ENCODE results near the gene BCL2L12. TPM values are rescaled to one million over a fixed set of nuclear protein-coding genes. Genes with fewer than 3 reads are reported as not detected.

BCL2L12 gene
- polyA plus RNA-seq, 1 of the 3 experiments (the other 2 are of a cell fraction) = 27.9 TPM

DNA sequence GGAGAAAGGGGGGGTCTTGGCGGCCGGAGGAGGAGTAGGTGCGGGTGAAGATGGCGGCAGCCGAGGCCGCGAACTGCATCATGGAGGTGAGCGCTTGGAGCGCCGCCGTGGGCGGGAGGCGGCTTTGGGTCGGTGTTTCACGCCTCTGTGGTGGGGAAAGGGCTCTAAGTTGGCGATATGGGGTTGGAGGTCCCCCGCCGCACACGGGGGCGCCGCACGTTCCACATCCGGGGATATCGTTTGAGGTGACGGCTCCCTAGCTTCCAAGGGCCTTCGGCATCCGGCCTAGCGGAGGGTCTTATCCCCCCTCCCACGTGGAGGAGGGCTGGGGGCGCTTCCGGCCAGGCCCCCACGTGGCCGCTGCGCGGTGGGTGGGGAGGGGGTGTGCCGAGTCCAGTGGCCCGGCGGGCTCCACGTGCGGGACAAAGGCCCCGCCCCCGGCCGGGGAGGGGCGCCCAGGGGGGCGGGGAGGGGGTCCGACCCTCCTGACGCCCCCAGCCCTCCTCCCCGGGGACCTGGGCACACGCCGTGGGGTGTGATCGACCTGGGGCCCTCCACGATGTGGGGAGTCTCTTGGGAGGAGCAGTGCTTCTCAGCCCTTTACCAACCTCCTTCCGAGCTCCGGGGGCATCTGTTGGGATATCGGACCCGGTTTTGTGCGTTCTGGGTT lies 11.6 kb downstream of the BCL2L12 start, which contains the start of gene PRMT1 (continued):
- TF ChIP-seq FOXJ3 (CRISPR knock-in tag; IDR thresholded peaks at IDR 0.05) (no peak), SIN3A (IDR thresholded peaks at IDR 0.05; ENCODE audit: borderline replicate concordance, low read depth, low read length) (no peak; the same call in 1 of the 2 replicates), YY1 (IDR thresholded peaks at IDR 0.05; ENCODE audit: low read depth) (peak; percentile 92), JUND (IDR thresholded peaks at IDR 0.05) (no peak), REST (IDR thresholded peaks at IDR 0.05; ENCODE audit: low read depth, low read length) (0 out of 2 replicates have a peak, but pooled peaks have one; percentile 14), FOXM1 (IDR thresholded peaks at IDR 0.05; ENCODE audit: low read depth) (no peak), NFIC (IDR thresholded peaks at IDR 0.05; ENCODE audit: borderline replicate concordance) (no peak), MXI1 (IDR thresholded peaks at IDR 0.05; ENCODE audit: low read depth, low read length) (peak; percentile 97), EZH2phosphoT487 (IDR thresholded peaks at IDR 0.05; ENCODE audit: borderline replicate concordance, low read depth) (no peak), SMC3 (IDR thresholded peaks at IDR 0.05; ENCODE audit: low read depth, low read length) (no peak), RXRA (IDR thresholded peaks at IDR 0.05; ENCODE audit: borderline replicate concordance, low read depth) (no peak), TCF12 (IDR thresholded peaks at IDR 0.05) (no peak), TEAD4 (IDR thresholded peaks at IDR 0.05; ENCODE audit: borderline replicate concordance, insufficient read depth) (no peak), RAD21 (IDR thresholded peaks at IDR 0.05; ENCODE audit: low read length) (no peak), PBX3 (IDR thresholded peaks at IDR 0.05) (no peak), EP300 (IDR thresholded peaks at IDR 0.05; ENCODE audit: borderline replicate concordance in 1 of 2, low read depth in 1 of 2, low read length in 1 of 2) (no peak; a peak in 1 of 4 replicates)
- TF ChIP-seq, protein P1, sequence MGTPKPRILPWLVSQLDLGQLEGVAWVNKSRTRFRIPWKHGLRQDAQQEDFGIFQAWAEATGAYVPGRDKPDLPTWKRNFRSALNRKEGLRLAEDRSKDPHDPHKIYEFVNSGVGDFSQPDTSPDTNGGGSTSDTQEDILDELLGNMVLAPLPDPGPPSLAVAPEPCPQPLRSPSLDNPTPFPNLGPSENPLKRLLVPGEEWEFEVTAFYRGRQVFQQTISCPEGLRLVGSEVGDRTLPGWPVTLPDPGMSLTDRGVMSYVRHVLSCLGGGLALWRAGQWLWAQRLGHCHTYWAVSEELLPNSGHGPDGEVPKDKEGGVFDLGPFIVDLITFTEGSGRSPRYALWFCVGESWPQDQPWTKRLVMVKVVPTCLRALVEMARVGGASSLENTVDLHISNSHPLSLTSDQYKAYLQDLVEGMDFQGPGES (IDR thresholded peaks at IDR 0.05; ENCODE audit: low read depth, low read length) = no peak
